Tibial artery (tissue), 4 donors: ENCODE measurements around the gene CDC6.

ENCODE experiments used
- DNase-seq, 2 donors: peaks; one replicate each; pipeline ENCODE4 v3.0.0-alpha.2; 2019
- H3K27ac ChIP-seq, 2 donors: fragments of 200-600 bp; sonication (generic) in 1 of 2; 1 replicate in 1 of 2; 2 replicates in 1 of 2; pipeline ENCODE4 v1.5.1; 2018 to 2019; ENCODE audit warnings: mild to moderate bottlenecking in 1 of 2
- H3K27me3 ChIP-seq, 2 donors: fragments of 200-600 bp; sonication (generic) in 1 of 2; one replicate each; pipeline versions ENCODE4 v1.5.1 to v1.6.0; 2016 to 2019
- H3K36me3 ChIP-seq, 3 donors: fragments of 200-600 bp; sonication (generic) in 2 of 3; one replicate each; pipeline ENCODE4 v1.5.1; 2016 to 2019; ENCODE audit warnings: mild to moderate bottlenecking in 2 of 3
- H3K4me1 ChIP-seq, 4 donors: fragments of 200-600 bp; sonication (generic) in 2 of 4; 1 replicate in 3 of 4; 2 replicates in 1 of 4; pipeline ENCODE4 v1.5.1; 2016 to 2019
- H3K4me3 ChIP-seq, 2 donors: fragments of 200-600 bp; sonication (generic) in 1 of 2; 1 replicate in 1 of 2; 2 replicates in 1 of 2; pipeline ENCODE4 v1.5.1; 2018 to 2019; ENCODE audit warnings: mild to moderate bottlenecking in 2 of 2
- H3K9me3 ChIP-seq, 3 donors: fragments of 200-600 bp; sonication (generic) in 1 of 3; one replicate each; pipeline ENCODE4 v1.5.1; 2016 to 2019
- CTCF ChIP-seq, 2 experiments: fragments of 200-600 bp in 1 of 2; fragments of 450-650 bp in 1 of 2; IDR thresholded peaks; one replicate each; pipeline ENCODE4 v1.5.1; 2017 to 2019; ENCODE audit warnings: antibody characterized with exemption in 2 of 2, mild to moderate bottlenecking in 1 of 2, moderate library complexity in 1 of 2
- intact Hi-C: fragments of 100-400 bp; cut with DNase I; formaldehyde crosslinking; loops from one replicate; pipeline ENCODE4 v1.15.0; 2023; ENCODE audit warnings: low total_unique reads

Gene CDC6

GRCh38 chr17:40247926-40248495 is 39.7 kb upstream of the CDC6 start:
- Histone ChIP-seq H3K27ac (no peak overlapping the region), H3K9me3 (no peaks in the 10 kb centered on the region), H3K4me3 (no peak overlapping the region), H3K4me1 (peaks cover 0 to 24% (median 6%) of the 10 kb centered on the region in 4 donors), H3K27me3 (no peaks in the 10 kb centered on the region), H3K36me3 (no peaks in the 10 kb centered on the region)
- intact Hi-C loops, result no loop called here
- no peak for TF ChIP-seq CTCF (IDR thresholded peaks at IDR 0.05)
- DNase-seq, result peak in 1 of 2 donors; percentile 57

- no peaks in the 10 kb centered on the region for H3K27me3 ChIP-seq
- no peak overlapping the region for H3K4me3 ChIP-seq
- DNase-seq, result no peak
- no peak for TF ChIP-seq CTCF (IDR thresholded peaks at IDR 0.05)
- no peaks in the 10 kb centered on the region for H3K36me3 ChIP-seq
- no peaks in the 10 kb centered on the region for H3K9me3 ChIP-seq
- intact Hi-C loops, result no loop called here
- no peak overlapping the region for H3K27ac ChIP-seq
- H3K4me1 ChIP-seq, result peaks cover 0 to 24% (median 6%) of the 10 kb centered on the region in 4 donors
Observed at GRCh38 chr17:40248507-40248906, 39.2 kb upstream of the CDC6 start.

DNA sequence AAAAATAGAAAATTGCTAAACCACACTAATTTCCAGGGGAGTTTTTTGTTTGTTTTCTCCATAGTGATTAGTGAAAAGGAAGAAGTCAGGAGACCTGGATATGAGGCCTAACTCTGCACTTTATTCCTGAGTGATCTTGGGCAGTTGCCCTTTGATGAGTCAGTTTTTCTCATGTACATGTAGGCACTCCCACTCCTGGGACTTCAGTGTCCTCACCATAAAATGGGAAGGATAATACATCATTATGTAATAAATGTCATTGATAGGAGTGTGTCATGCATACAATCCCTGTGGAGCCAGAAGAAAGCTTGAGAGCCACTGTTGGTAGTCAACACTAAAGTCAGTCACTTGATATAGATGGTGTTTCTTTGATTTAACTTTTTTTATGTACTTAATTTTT is 36.1 kb upstream of the CDC6 start:
- peak in 1 of 2 donors; percentile 40 for DNase-seq
- H3K27ac ChIP-seq, result no peak overlapping the region
- TF ChIP-seq CTCF (IDR thresholded peaks at IDR 0.05), result no peak

GRCh38 chr17:40253565-40253964 is 34.1 kb upstream of the CDC6 start:
- Histone ChIP-seq H3K4me3 (no peak overlapping the region), H3K36me3 (peaks cover 20 to 24% (median 24%) of the 10 kb centered on the region in 3 donors), H3K27ac (no peak overlapping the region), H3K9me3 (no peaks in the 10 kb centered on the region), H3K4me1 (peaks cover 0 to 14% (median 3%) of the 10 kb centered on the region in 4 donors), H3K27me3 (no peaks in the 10 kb centered on the region)
- DNase-seq, result no peak
- no peak for TF ChIP-seq CTCF (IDR thresholded peaks at IDR 0.05)
- intact Hi-C loops, result no loop called here

More for the DNA sequence above, 36.1 kb upstream of the CDC6 start:
- Histone ChIP-seq H3K36me3 (peaks cover 4% of the 10 kb centered on the region in 3 donors), H3K4me3 (no peak overlapping the region), H3K9me3 (no peaks in the 10 kb centered on the region), H3K27me3 (no peaks in the 10 kb centered on the region), H3K4me1 (peaks cover 0 to 14% (median 3%) of the 10 kb centered on the region in 4 donors)
- intact Hi-C loops, result no loop called here

GRCh38 chr17:40259505-40259904 is 28.2 kb upstream of the CDC6 start:
- intact Hi-C loops, result no loop called here
- peaks cover 51 to 80% (median 53%) of the 10 kb centered on the region in 3 donors for H3K36me3 ChIP-seq
- no peak overlapping the region for H3K4me3 ChIP-seq
- no peak for DNase-seq
- no peak for TF ChIP-seq CTCF (IDR thresholded peaks at IDR 0.05)
- H3K4me1 ChIP-seq, result peaks cover 0 to 3% (median 0%) of the 10 kb centered on the region in 4 donors
- no peak overlapping the region for H3K27ac ChIP-seq
- H3K27me3 ChIP-seq, result no peaks in the 10 kb centered on the region
- no peaks in the 10 kb centered on the region for H3K9me3 ChIP-seq
